ENCODE data around the gene TNFRSF21. TPM values are rescaled to one million over a fixed set of nuclear protein-coding genes. Genes with fewer than 3 reads are reported as not detected.
A peak's percentile ranks its signal among the peaks of the same experiment; 100 is the strongest.
"Not testable (repeated sequence)": the region's sequence is repeated elsewhere in the genome, so short reads cannot be mapped to it uniquely, and the experiment has no call there.

TNFRSF21 gene
- total RNA-seq, 1 experiment from 2014 or later = 19.3 TPM

GRCh38 chr6:47277702-47278101 lies 32.0 kb downstream of the TNFRSF21 start:
- no peaks in the 10 kb centered on the region for H3K9me3 Mint-ChIP-seq (ENCODE audit: unreplicated experiment)
- intact Hi-C loops (cut with micrococcal nuclease) = no loop called here
- no peak overlapping the region for H3K27ac Mint-ChIP-seq (ENCODE audit: low read depth, unreplicated experiment)
- H3K4me3 Mint-ChIP-seq (ENCODE audit: unreplicated experiment) = no peak overlapping the region
- CTCF ChIA-PET = interaction anchor here (1.1 kb wide), 2 partner anchors 76 to 180 kb away, joined by 4 read pairs; no protein-coding TSS in a partner anchor
- peaks cover 12% of the 10 kb centered on the region for H3K4me1 Mint-ChIP-seq (ENCODE audit: insufficient read depth, unreplicated experiment)
- no peak for DNase-seq (ENCODE audit: unreplicated experiment)
- no peaks in the 10 kb centered on the region for H3K36me3 Mint-ChIP-seq (ENCODE audit: insufficient read depth, unreplicated experiment)
- POLR2A ChIA-PET = interaction anchor here (0.7 to 1.6 kb wide), 3 partner anchors 9 to 11 kb away, joined by 3 to 4 read pairs (median 4); no protein-coding TSS in a partner anchor
- BruUV-seq (replicated peaks) = no TSS peak
- no peak for TF ChIP-seq CTCF (IDR thresholded peaks at IDR 0.05; ENCODE audit: unreplicated experiment)
- no peaks in the 10 kb centered on the region for H3K27me3 Mint-ChIP-seq (ENCODE audit: insufficient read depth, unreplicated experiment)

GRCh38 chr6:47276377-47276776 lies 33.3 kb downstream of the TNFRSF21 start:
- POLR2A ChIA-PET = interaction anchor here (0.6 to 1.4 kb wide), 2 partner anchors 12 to 33 kb away, joined by 3 to 4 read pairs; no protein-coding TSS in a partner anchor
- Mint-ChIP-seq H3K36me3 (ENCODE audit: insufficient read depth, unreplicated experiment) (no peaks in the 10 kb centered on the region), H3K9me3 (ENCODE audit: unreplicated experiment) (no peaks in the 10 kb centered on the region), H3K27ac (ENCODE audit: low read depth, unreplicated experiment) (no peak overlapping the region), H3K27me3 (ENCODE audit: insufficient read depth, unreplicated experiment) (no peaks in the 10 kb centered on the region), H3K4me3 (ENCODE audit: unreplicated experiment) (no peak overlapping the region), H3K4me1 (ENCODE audit: insufficient read depth, unreplicated experiment) (peaks cover 12% of the 10 kb centered on the region)
- no peak for DNase-seq (ENCODE audit: unreplicated experiment)
- intact Hi-C loops (cut with micrococcal nuclease) = no loop called here
- BruUV-seq (replicated peaks) = no TSS peak
- TF ChIP-seq CTCF (IDR thresholded peaks at IDR 0.05; ENCODE audit: unreplicated experiment) = no peak
- CTCF ChIA-PET = interaction anchor here (0.6 to 1.7 kb wide), 3 partner anchors 9 to 191 kb away, joined by 3 to 4 read pairs (median 3); no protein-coding TSS in a partner anchor

- peaks cover 12% of the 10 kb centered on the region for H3K4me1 Mint-ChIP-seq (ENCODE audit: insufficient read depth, unreplicated experiment)
- no peak for TF ChIP-seq CTCF (IDR thresholded peaks at IDR 0.05; ENCODE audit: unreplicated experiment)
- CTCF ChIA-PET = interaction anchor here (0.6 to 1.7 kb wide), 4 partner anchors 8 to 30 kb away, joined by 3 to 4 read pairs (median 3); no protein-coding TSS in a partner anchor
- intact Hi-C loops (cut with micrococcal nuclease) = no loop called here
- no peaks in the 10 kb centered on the region for H3K9me3 Mint-ChIP-seq (ENCODE audit: unreplicated experiment)
- POLR2A ChIA-PET = interaction anchor here (1.4 kb wide), 1 partner anchor 11 kb away, joined by 3 read pairs; no protein-coding TSS in a partner anchor
- no peaks in the 10 kb centered on the region for H3K27me3 Mint-ChIP-seq (ENCODE audit: insufficient read depth, unreplicated experiment)
- H3K27ac Mint-ChIP-seq (ENCODE audit: low read depth, unreplicated experiment) = no peak overlapping the region
- H3K4me3 Mint-ChIP-seq (ENCODE audit: unreplicated experiment) = no peak overlapping the region
- no TSS peak for BruUV-seq (replicated peaks)
- no peaks in the 10 kb centered on the region for H3K36me3 Mint-ChIP-seq (ENCODE audit: insufficient read depth, unreplicated experiment)
- DNase-seq (ENCODE audit: unreplicated experiment) = peak; percentile 18
Measured at GRCh38 chr6:47275640-47276039, 34.1 kb downstream of the TNFRSF21 start.

GRCh38 chr6:47275132-47275531 lies 34.6 kb downstream of the TNFRSF21 start:
- H3K4me1 Mint-ChIP-seq (ENCODE audit: insufficient read depth, unreplicated experiment) = peaks cover 12% of the 10 kb centered on the region
- H3K4me3 Mint-ChIP-seq (ENCODE audit: unreplicated experiment); DNase-seq (ENCODE audit: unreplicated experiment); intact Hi-C loops (cut with micrococcal nuclease); H3K9me3 Mint-ChIP-seq (ENCODE audit: unreplicated experiment); POLR2A ChIA-PET; BruUV-seq (replicated peaks); H3K36me3 Mint-ChIP-seq (ENCODE audit: insufficient read depth, unreplicated experiment); H3K27ac Mint-ChIP-seq (ENCODE audit: low read depth, unreplicated experiment); H3K27me3 Mint-ChIP-seq (ENCODE audit: insufficient read depth, unreplicated experiment): not testable (repeated sequence)
- CTCF ChIA-PET = interaction anchor here (0.6 to 1.7 kb wide), 3 partner anchors 11 to 31 kb away, joined by 3 to 4 read pairs (median 3); no protein-coding TSS in a partner anchor
